Upper lobe of left lung (tissue), 4 donors: ENCODE data around the gene PIERCE2.
"Not testable (repeated sequence)": the region's sequence is repeated elsewhere in the genome, so short reads cannot be mapped to it uniquely, and the experiment has no call there.

Experiments
- CTCF ChIP-seq, 6 experiments: fragments of 450-650 bp in 4 of 6; fragments of 200-600 bp in 2 of 6; sonication (generic) in 2 of 6; IDR thresholded peaks; one replicate each; pipeline ENCODE4 v1.5.1; 2016 to 2019; ENCODE audit warnings: antibody characterized with exemption in 6 of 6
- POLR2A ChIP-seq, 4 donors: fragments of 450-650 bp; IDR thresholded peaks; one replicate each; pipeline ENCODE4 v1.5.1; 2016 to 2017; ENCODE audit warnings: antibody characterized with exemption in 4 of 4, mild to moderate bottlenecking in 2 of 4

GRCh38 chr15:55400050-55400449 is 8.2 kb upstream of the PIERCE2 start:
- not testable (repeated sequence) for TF ChIP-seq CTCF, POLR2A (IDR thresholded peaks at IDR 0.05)
